ENCODE data around the gene ADAP1. TPM values are rescaled to one million over a fixed set of nuclear protein-coding genes. Genes with fewer than 3 reads are reported as not detected.

The ADAP1 gene
- total and polyA plus RNA-seq, 2 of the 8 experiments (the other 6 are each of a cell fraction or from before 2014, with no cell fraction given) = 5.8 to 6.1 TPM

DNA sequence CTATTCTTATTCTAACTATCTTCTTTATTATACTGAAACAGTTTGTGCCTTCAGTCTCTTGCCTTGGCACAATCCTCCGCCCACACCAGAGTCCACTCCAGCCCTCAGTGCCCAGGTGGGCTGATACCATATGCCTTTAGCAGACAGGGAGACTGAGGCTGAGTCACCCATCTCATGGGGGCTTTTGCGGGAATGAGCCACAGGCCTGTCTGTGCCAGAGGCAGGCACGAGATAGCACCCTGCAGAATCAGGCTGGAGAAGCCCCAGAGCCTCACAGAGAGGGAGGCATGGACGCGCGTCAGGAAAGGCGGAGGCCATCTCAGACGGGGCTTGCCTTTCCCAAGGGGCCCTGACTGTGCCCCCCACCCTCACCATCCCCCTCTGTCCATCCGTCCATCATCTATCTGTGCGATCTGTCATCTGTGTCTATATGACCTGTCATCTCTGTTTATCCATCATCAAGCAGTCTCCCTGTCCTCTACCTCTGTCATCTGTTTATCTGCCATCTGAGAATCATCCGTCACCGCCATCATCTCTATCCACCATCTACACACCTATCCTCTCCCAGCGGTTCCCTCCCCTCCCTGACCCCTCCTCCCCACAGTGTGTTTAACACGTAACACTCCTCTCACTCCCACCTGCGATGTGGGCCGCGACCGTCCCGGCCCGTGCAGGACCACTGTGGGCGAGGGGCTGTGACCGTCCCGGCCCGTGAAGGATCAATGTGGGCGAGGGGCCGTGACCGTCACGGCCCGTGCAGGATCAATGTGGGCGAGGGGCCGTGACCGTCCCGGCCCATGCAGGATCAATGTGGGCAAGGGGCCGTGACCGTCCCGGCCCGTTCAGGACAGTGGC is 7.3 kb upstream of the ADAP1 start:
- H2AFZ ChIP-seq (ENCODE audit: low read length) = no peak overlapping the region
- no peaks in the 10 kb centered on the region for H3K23me2 ChIP-seq (ENCODE audit: low read depth, low read length)
- no peak overlapping the region for H2BK20ac ChIP-seq (ENCODE audit: low read length)
- TF ChIP-seq, protein P1, sequence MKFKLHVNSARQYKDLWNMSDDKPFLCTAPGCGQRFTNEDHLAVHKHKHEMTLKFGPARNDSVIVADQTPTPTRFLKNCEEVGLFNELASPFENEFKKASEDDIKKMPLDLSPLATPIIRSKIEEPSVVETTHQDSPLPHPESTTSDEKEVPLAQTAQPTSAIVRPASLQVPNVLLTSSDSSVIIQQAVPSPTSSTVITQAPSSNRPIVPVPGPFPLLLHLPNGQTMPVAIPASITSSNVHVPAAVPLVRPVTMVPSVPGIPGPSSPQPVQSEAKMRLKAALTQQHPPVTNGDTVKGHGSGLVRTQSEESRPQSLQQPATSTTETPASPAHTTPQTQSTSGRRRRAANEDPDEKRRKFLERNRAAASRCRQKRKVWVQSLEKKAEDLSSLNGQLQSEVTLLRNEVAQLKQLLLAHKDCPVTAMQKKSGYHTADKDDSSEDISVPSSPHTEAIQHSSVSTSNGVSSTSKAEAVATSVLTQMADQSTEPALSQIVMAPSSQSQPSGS (IDR thresholded peaks at IDR 0.05; ENCODE audit: low read length) = no peak
- TF ChIP-seq TAF1 (IDR thresholded peaks at IDR 0.05; ENCODE audit: low read depth, low read length) (no peak), NRF1 (IDR thresholded peaks at IDR 0.05; ENCODE audit: low read depth, low read length) (no peak), RBBP5 (IDR thresholded peaks at IDR 0.05; ENCODE audit: borderline replicate concordance, low read depth, low read length) (no peak), YY1 (IDR thresholded peaks at IDR 0.05; ENCODE audit: low read depth, low read length) (no peak), EP300 (IDR thresholded peaks at IDR 0.05; ENCODE audit: borderline replicate concordance in 1 of 2, low read depth in 2 of 2, low read length in 2 of 2) (no peak), RNF2 (IDR thresholded peaks at IDR 0.05; ENCODE audit: borderline replicate concordance, low read depth, low read length, missing control alignments, poor library complexity, severe bottlenecking) (no peak), RFX5 (IDR thresholded peaks at IDR 0.05; ENCODE audit: borderline replicate concordance, low read depth, low read length) (no peak), POLR2A (IDR thresholded peaks at IDR 0.05; ENCODE audit: control extremely low read depth in 1 of 2, low read depth in 2 of 2, low read length in 2 of 2) (no peak), POU5F1 (IDR thresholded peaks at IDR 0.05; ENCODE audit: low read depth, low read length) (no peak)
- ChIA-PET CTCF (ENCODE audit: partially characterized antibody) (interaction anchor here (1.0 to 1.2 kb wide), 2 partner anchors 31 to 53 kb away, joined by 5 to 6 read pairs; no protein-coding TSS in a partner anchor), POLR2A (ENCODE audit: partially characterized antibody) (interaction anchor here (0.8 to 1.5 kb wide), 3 partner anchors 9 to 13 kb away, joined by 3 to 6 read pairs (median 6); partner anchors contain the start of gene COX19)
- no peak overlapping the region for H3K4me3 ChIP-seq (ENCODE audit: extremely low read depth in 1 of 4, insufficient read depth in 2 of 4, low read depth in 3 of 4, low read length in 4 of 4)
- no peak overlapping the region for H2BK15ac ChIP-seq (ENCODE audit: low read length)
- no peak overlapping the region for H3K14ac ChIP-seq (ENCODE audit: insufficient read length)
- no peak overlapping the region for H2BK12ac ChIP-seq (ENCODE audit: low read depth, low read length)
- no peak overlapping the region for H3K18ac ChIP-seq (ENCODE audit: extremely low read depth, low read length)
- FAIRE-seq (no peak), DNase-seq (ENCODE audit: low read depth in 1 of 2, low spot score in 2 of 2) (no peak)
- no peaks in the 10 kb centered on the region for H3K79me1 ChIP-seq (ENCODE audit: low read depth, low read length)
- H3K4me1 ChIP-seq (replicated peaks in 1 of 4; ENCODE audit: control insufficient read depth in 3 of 4, insufficient read depth in 4 of 4, low read length in 3 of 4) = peaks cover 0 to 16% (median 3%) of the 10 kb centered on the region in 4 experiments; a peak in 5 of 7 replicates
- no peak overlapping the region for H4K5ac ChIP-seq (ENCODE audit: insufficient read length, low read depth, low read length)
- no peak overlapping the region for H2BK120ac ChIP-seq (replicated peaks; ENCODE audit: low read depth, low read length)
- 0 out of 2 replicates have a peak overlapping the region, but pooled peaks have one; percentile 21 for H2BK5ac ChIP-seq (ENCODE audit: low read depth, low read length)
- H3K9me3 ChIP-seq (ENCODE audit: insufficient read depth in 2 of 2, low read depth in 1 of 2, low read length in 1 of 2) = no peaks in the 10 kb centered on the region; a peak in 1 of 4 replicates
- H4K91ac ChIP-seq (replicated peaks; ENCODE audit: insufficient read length, low read length) = no peak overlapping the region
- no peak overlapping the region for H3K56ac ChIP-seq (replicated peaks; ENCODE audit: insufficient read length, low read depth, low read length)
- no peak overlapping the region for H3K4me2 ChIP-seq (ENCODE audit: insufficient read depth in 1 of 2, low read depth in 2 of 2, low read length in 2 of 2)
- H3K27me3 ChIP-seq (replicated peaks in 1 of 4; ENCODE audit: control insufficient read depth in 3 of 4, extremely low read depth in 1 of 4, insufficient read depth in 3 of 4, low read length in 3 of 4) = no peaks in the 10 kb centered on the region
- H3K36me3 ChIP-seq (ENCODE audit: control insufficient read depth in 2 of 4, insufficient read depth in 4 of 4, low read length in 3 of 4) = peaks cover 0 to 2% (median 0%) of the 10 kb centered on the region in 4 experiments; a peak in 1 of 8 replicates
- 88% methylated on average over 28 of the region's 37 CpGs; no CpG with 5 or more reads in 1 of the 2 experiments for WGBS, 2 experiments (ENCODE audit: extremely low coverage in 1 of 2, insufficient coverage in 1 of 2, insufficient read length in 1 of 2, insufficient replicate concordance in 2 of 2, low coverage in 1 of 2, low lambda C conversion rate in 2 of 2, missing lambda C conversion rate in 1 of 2)
- H3K79me2 ChIP-seq (ENCODE audit: control insufficient read depth in 1 of 2, insufficient read depth in 2 of 2, low read length in 2 of 2) = no peaks in the 10 kb centered on the region
- H4K8ac ChIP-seq (ENCODE audit: extremely low read depth, insufficient read depth, low read length) = no peak overlapping the region
- no peak overlapping the region for H3K27ac ChIP-seq (ENCODE audit: low read depth, low read length)
- H4K20me1 ChIP-seq (replicated peaks in 1 of 2; ENCODE audit: control insufficient read depth in 1 of 2, insufficient read depth in 2 of 2, low read length in 2 of 2) = peaks cover 3 to 6% of the 10 kb centered on the region in 2 experiments
- H2AK5ac ChIP-seq (ENCODE audit: low read depth, low read length) = no peak overlapping the region
- no peak overlapping the region for H3K4ac ChIP-seq (replicated peaks; ENCODE audit: insufficient read length, low read depth, low read length)
- no peak overlapping the region for H3K9ac ChIP-seq (replicated peaks in 1 of 4; ENCODE audit: extremely low read depth in 1 of 4, low read depth in 3 of 4, low read length in 3 of 4)
- H3K23ac ChIP-seq (ENCODE audit: insufficient read length) = no peak overlapping the region
